Head of caudate nucleus (tissue), 42 donors: ENCODE results near the gene CTTN.

ENCODE experiments used
- DNase-seq, 42 donors: peaks; one replicate each; pipeline versions ENCODE4 v3.0.0 to v3.0.0-alpha.2; 2020 to 2021; ENCODE audit warnings: mixed read lengths in 7 of 42
- intact Hi-C: fragments of 100-400 bp; cut with DNase I; formaldehyde crosslinking; loops from one replicate; pipeline ENCODE4 v1.15.0; 2022

Gene CTTN

GRCh38 chr11:70482529-70482917 is 84.2 kb downstream of the CTTN start:
- intact Hi-C loops: no loop called here

GRCh38 chr11:70483077-70483861 is 84.9 kb downstream of the CTTN start:
- intact Hi-C loops: no loop called here
- peak in 13 of 42 donors; percentile 10 to 55 (median 37) for DNase-seq

More at GRCh38 chr11:70482529-70482917, 84.2 kb downstream of the CTTN start:
- no peak for DNase-seq

- no peak for DNase-seq
- intact Hi-C loops: no loop called here
Measured at GRCh38 chr11:70483917-70484316, 85.6 kb downstream of the CTTN start.

- no peak for DNase-seq
- intact Hi-C loops: no loop called here
Measured at GRCh38 chr11:70485326-70486025, 87.1 kb downstream of the CTTN start.

GRCh38 chr11:70486026-70486415 is 87.7 kb downstream of the CTTN start:
- intact Hi-C loops: no loop called here
- no peak for DNase-seq
